Activated gamma-delta T cell (primary cell): ENCODE measurements around the gene SINHCAF.
"Not testable (repeated sequence)": the region's sequence is repeated elsewhere in the genome, so short reads cannot be mapped to it uniquely, and the experiment has no call there.

Experiments used
- DNase-seq: peaks from one replicate; lab custom pipeline; 2025; lab: John Stamatoyannopoulos, UW

The SINHCAF gene

DNA sequence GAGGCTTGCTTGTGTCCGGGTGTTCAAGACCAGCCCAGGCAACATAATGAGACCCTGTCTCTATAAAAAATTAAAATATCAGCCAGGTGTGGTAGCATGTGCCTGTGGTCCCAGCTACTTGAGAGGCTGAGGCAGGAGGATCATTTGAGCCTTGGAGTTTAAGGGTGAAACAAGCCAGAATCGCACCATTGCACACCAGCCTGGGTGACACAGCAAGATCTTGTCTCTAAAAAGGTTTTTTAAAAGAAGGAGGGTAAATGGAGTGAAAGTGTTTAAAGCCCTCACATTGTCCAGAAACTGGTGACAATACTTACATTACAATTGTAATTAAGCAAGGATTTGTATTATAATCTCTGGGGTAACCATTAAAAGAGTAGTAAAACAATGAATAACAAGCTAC lies 64.2 kb downstream of the SINHCAF start:
- no peak for DNase-seq

DNA sequence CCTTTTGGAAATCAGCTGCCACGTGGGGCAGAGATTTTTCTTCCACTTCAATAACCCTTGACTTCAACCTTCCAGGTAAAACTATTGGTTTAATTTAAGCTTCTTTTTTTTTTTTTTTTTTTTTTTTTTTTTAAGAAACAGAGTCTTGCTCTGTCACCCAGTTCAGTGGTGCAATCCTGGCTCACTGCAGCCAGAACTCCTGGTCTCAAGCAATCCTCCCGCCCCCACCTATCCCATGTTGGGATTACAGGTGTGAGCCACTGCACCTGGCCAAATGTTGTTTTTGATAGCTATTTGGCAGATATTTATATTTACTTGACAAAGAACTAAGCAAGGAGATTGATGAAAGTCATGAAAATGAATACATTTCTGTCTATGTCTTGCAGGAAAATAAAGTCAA lies 65.1 kb downstream of the SINHCAF start:
- DNase-seq: no peak

GRCh38 chr12:31259136-31259886 lies 66.6 kb downstream of the SINHCAF start:
- DNase-seq: no peak

DNA sequence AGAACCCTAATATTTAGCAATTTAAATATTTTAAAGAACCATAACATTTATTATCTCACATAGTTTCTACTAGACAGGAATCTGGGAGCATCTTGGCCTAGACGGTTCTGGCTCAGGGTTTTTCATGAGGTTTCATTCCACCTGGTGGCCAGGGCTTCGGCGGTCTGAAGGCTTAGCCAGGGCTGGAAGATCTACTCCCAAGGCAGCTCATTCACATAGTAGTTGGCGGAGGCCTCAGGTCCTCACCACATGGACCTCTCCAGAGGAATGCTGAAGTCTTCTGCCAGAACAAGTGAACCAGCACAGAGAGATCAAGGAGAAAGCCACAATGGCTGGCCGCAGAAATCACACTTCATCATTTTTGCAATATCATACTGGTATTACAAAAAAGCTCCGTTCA lies 68.2 kb downstream of the SINHCAF start:
- no peak for DNase-seq

DNA sequence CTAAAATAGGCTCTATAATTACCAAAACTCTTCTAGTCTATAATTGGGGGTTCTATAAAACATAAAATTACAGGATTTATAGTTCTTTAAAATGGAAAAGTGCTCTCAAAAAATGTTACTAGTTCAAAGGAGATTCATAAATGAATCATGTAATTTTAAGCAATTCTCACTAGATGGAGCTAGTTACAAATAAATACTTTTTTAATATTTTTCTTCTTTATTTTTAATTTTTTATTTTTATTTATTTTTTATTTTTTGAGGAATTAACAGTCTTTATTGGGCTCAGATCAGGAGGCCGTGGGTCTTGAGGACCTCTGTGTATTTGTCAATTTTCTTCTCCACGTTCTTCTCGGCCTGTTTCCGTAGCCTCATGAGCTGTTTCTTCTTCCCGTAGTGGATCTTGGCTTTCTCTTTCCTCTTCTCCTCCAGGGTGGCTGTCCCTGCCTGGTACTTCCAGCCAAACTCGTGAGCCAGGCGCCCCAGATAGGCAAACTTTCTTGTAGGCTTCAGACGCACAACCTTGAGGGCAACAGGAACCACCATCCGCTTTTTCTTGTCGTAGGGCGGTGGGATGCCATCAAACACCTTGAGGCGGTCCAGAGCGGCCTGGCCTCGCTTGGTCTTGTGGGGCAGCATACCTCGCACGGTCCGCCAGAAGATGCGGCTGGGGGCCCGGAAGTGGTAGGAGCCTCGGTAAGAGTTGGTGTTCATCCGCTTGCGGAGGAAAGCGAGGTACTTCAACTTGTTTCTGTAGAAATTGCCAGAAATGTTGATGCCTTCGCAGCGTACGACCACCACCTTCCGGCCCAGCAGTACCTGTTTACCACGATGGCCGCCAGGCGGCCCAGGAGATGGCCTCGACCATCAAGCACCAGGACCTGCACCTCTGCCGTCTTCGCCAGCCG lies 74.0 kb downstream of the SINHCAF start:
- not testable (repeated sequence) for DNase-seq

GRCh38 chr12:31250179-31250578 lies 75.8 kb downstream of the SINHCAF start:
- no peak for DNase-seq

DNA sequence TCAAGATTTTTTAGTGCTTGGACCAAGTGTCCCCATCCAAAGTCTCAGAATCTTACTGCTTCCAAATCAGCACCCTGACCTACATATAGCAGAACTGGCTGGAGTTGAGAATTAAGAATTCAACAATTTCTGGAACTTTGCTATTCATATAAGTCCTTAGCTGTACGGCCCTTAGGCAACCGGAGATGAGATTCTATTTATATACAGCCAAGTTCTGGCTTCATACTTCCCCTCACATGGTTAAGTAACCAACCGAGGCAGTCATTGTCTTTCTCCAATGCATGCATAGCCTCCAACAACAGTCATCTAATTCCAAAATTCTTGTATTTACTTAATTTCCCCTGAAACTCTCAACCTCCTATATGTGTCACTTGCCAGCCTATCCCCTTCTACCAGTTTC lies 76.6 kb downstream of the SINHCAF start:
- DNase-seq: no peak

- no peak for DNase-seq
Observed at GRCh38 chr12:31248815-31249214, 77.1 kb downstream of the SINHCAF start.

DNA sequence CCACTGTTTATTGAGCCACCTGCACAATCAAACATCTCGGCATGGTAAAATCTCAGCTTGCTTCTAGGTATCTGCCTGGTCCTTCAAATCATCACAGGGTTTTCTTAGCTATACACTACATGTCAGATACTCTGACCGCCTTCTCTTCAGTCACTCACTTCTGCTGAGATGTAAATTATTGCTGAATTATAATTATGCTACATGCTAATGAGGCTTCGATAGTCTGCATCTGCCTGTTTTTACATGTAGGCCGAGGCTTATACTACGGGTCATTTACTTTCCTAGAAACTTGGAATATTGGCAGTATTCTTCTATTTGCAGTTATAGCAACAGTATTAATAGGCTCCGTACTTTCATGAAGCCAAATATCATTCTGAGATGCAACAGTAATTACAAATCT lies 77.6 kb downstream of the SINHCAF start:
- no peak for DNase-seq

DNA sequence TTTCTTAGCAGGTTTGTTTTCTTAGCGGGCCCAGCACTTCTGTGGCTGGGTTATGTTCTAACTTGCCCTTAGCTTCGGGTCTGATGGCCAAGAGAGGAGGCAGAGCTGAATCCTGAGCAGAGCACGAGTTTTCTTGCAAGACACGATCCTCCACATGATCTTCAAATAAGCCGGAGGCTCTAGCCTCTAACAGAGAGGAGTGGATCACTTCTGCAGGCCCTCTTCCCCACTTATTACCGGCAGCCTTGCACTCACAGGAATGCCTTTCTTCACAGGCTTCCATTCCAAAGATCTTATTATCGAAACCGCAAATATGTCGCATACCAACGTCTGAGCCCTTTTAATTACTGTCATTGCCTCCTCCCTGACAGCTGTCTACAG lies 79.5 kb downstream of the SINHCAF start:
- no peak for DNase-seq

DNA sequence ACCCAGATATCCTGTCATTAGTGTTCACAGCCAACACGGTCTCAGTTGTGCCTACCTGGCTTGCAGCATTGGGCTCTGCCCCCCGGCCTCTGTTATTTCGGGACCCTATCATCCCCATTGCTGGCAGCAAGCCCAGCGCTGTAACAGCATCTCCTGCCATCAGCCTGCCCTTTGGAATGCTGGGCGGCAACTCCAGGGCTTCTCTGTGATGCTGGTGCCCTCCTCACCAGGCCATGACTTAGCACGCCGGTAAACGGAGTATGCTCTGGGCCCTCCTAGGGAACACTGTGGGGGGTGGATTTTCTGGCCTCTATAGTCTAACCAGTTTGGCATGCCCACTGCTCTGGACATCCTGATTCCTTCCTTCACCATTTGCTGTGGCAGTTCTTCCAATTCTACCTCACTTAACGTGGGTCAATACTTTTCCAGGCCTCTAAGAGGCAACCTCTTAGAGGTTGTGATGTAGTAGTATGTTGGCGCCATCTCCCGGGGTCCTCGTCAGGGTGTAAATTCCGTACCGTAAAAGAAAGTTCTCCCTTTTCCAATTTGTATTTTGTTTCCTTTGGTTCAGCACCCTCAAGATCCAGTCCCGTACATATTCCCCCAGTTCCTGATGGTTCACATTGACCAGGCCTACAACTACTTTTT lies 80.0 kb downstream of the SINHCAF start:
- no peak for DNase-seq

DNA sequence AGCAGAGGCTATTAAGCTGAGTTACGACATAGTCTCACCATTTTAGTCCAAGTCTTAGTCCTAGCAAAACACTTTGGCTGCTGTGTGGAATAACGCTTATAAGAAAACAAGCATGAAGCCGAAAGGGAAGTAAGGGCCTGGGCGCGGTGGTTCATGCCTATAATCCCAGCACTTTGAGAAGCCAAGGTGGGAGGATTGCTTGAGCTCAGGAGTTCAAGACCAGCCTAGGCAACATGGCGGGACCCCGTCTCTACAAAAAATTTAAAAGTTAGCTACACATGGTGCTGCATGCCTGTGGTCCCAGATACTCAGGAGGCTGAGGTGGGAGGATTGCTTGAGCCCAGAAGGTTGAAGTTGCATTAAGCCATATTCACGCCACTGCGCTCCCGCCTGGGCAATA lies 83.5 kb downstream of the SINHCAF start:
- DNase-seq: not testable (repeated sequence)

GRCh38 chr12:31238764-31239387 lies 87.1 kb downstream of the SINHCAF start:
- no peak for DNase-seq

DNA sequence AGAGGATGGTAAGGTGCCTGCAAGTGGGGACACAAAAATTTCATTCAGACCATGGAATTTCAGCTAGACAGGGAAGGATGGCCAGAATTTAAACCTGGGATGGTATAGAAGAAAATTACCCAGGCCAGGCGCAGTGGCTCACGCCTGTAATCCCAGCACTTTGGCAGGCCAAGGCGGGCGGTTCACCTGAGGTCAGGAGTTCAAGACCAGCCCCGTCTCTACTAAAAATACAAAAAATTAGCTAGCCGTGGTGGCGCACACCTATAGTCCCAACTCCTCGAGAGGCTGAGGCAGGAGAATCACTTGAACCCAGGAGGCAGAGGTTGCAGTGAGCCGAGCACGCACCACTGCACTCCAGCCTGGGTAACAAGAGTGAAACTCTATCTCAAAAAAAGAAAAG lies 87.6 kb downstream of the SINHCAF start:
- not testable (repeated sequence) for DNase-seq

DNA sequence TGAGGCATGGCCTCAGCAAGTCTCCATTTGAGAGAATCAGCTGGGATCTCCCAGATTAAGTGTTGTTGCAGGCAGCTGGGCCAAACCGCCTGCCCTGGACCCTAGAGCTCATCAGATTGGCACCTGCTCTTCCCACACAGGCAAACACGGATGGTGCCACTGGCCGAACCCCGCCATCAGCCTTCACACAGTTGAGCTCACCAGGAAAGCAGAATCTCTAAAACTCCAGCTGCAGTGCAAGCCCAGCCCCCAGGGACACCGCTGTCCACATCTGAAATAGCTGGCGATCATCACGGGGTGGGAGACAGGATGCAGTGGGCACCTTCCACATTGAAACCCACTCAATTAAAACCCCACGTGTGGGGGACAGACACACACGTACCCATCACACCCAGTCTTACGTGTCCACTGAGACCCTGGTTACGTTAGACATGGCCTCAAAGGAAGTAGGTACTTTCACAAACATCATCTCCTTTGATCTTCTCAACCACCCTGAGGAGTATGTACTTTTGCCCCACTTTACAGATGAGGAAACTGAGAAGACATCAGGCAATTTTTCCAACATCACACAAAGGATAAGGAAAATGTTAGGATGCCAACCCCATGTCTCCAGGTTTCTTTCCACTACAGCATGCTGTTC lies 88.8 kb downstream of the SINHCAF start:
- no peak for DNase-seq

- no peak for DNase-seq
Observed at GRCh38 chr12:31235868-31236395, 90.0 kb downstream of the SINHCAF start.

DNA sequence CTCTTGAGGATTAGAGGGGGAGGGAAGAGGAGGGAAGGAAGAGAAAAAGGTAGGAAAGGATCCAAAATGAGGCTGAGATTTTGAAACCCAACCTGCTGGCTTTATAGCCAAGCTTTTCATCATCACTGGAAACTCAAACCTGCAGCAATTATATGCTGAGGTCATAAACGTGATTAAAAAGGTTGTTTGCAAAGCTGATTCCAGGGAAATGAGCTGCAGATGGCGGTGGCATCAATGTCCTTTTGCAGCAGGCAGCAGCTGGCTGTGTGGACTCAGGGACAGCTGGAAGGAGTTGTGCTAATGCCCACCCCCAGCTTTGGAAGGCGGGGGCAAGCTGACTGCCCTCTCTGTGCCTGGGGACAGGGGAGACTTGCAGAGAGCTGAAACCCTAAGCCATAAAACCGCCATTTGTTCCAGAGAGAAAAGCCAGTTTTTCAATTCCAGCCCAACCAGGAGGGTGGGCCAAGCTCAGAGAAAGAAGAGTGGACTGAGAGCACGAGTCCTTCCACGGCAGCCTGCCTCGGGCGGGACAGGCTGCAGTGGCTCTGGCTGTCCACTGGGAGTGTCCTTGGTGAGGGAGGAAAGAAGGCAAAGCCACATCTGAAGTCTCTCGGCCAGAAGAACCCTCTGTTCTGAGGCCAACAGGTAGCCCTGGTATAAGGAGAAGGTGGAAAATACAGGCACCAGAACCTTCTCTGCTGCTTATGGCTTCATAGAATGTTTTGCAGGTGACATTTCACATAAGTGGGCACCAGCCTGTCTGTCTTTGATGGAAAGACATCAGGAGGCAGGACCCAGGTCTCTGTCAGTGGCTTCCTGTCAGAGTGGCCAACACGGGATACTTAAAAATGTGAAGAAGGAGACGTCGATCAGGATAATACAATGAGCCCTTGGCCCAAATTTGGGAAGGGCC lies 90.7 kb downstream of the SINHCAF start:
- DNase-seq: no peak

DNA sequence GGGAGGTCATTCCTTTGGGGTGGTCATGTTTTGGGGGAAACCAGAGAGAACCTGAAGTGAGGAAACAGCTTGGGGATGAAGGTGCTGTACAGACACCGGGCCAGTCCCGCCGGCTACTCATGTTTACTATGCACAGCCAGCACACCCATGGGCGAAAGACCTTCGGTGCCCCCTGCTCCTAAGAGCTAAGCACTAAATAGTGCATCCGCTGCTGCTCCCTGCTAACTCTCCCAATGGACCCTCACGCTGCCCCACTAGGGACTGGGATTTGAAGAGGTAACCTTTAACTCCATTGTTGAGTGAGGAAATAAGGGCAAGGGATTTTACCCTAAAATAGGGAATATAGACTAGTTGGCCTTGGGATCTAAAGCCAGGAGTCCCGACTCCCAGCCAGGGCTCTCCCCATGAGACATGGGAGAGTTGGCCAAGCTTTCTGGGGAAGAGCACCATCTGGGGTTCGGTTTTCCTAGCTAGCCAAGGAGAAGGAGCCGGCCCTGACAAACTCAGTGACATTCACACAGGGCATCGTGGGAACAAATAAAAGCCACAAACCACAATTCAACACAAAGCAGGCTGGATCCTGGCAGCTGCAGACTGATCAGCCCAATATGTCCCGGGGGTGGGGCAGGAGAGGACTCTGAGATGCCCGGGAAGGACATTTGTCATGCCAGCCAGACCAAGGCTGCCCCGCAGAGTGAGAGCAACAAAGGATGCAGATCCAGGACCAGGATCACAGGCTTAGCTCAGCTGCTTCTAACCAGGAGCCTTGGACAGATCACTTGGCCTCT lies 91.7 kb downstream of the SINHCAF start:
- DNase-seq: no peak

DNA sequence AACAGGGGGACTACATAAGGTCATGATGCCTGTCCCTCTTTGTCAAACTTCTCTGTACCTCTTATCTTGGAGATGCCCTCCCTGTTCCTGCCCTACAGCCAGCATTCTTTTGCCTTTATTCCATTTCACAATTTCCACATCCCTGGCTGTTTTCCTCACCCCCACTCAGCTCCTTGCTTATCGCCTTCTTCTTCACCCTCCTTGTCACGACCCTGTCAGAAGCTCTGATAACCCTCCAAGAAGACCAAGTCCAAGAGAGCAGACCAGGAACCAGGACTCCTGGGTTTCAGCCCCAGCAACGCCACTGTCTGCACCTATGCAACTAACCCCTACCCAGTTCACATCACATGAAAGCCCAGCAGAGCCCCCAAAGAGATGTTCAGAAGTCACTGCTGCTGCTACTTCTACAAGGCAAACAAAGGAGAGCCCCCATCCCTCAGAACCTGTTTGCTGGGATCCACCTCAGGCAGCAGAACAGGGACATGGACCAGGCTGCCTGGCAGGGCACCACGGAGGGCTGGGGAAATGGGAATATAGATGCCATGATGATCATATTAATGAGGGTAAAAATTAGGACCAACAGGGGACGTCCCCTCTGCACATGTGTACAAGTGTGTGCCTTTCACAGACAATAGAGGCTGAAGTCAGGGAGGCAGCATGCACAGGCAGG lies 92.8 kb downstream of the SINHCAF start:
- no peak for DNase-seq
